Heart left ventricle (tissue), 13 donors: ENCODE results near the gene KRT15.

ENCODE experiments used
- POLR2A ChIP-seq, 2 donors: fragments of 450-650 bp; IDR thresholded peaks; one replicate each; pipeline ENCODE4 v1.6.1; 2017; ENCODE audit warnings: antibody characterized with exemption in 2 of 2, mild to moderate bottlenecking in 2 of 2, moderate library complexity in 2 of 2
- TF ChIP-seq, protein P1 (sequence below), 12 donors: fragments of 200-600 bp; sonication (generic) in 4 of 12; IDR thresholded peaks; one replicate each; pipeline versions ENCODE4 v1.5.0 to v1.8.0; 2018 to 2022; ENCODE audit warnings: antibody characterized with exemption in 12 of 12, mild to moderate bottlenecking in 5 of 12
- donor health status: ischemic (EF 13 %, LVEDD 7.1; RV severe dilation, severe dysfunction).
- donor health status: DM: no; HTN: yes; CAD: no.
- donor health status: DM: no; HTN: no; CAD: no.
- donor health status: ischemic (EF 25% LVEDD 6.9; RV normal size, moderate dysfunction).
- donor health status: ischemic (EF 25% LVEDD 5.7; RV mildly dilated, moderate dysfunction).
- donor health status: ischemic (EF 35%, LVEDD 5.7; RV mildly dilated, moderate dysfunction).
- donor health status: nonischemic (EF 11% LVEDD 7.7; RV severe dilation, severe dysfunction).
- donor health status: DM: yes; HTN: yes; CAD: no.
- donor health status: PGD.
- donor health status: ischemic (EF 29% LVEDD 5.4; RV normal size, mild dysfunction).
- donor health status: nonischemic (EF 23%, LVEDD 6.1; RV moderate dilation, normal function).

DNA sequence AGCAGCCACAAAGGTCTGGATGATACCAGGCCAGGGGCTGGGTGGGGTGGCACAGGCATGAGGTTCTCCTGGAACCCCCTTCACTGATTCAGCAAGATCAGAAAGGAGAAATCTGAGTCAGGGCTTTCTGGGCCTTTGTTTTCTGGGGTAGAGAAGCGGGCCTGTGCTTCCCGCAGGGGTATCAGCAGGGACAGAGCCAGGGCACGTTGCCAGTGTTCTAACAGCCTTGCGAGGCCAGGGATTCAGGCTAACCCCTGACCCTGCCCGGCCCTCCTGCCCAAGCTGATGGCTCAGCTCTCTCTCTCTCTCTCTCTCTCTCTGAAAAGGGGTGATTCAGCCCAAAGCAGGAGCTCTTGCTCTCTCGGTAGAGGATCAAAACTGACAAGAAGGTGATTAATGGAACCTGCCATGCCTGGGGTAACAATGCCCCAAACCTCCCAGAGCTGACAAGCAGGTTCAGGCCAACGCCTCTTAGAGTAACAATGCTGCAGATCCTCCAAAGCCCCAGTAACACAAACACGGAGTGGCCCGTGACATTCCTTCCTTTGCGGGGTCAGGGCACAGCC is 11.3 kb downstream of the KRT15 start:
- TF ChIP-seq, protein P1, sequence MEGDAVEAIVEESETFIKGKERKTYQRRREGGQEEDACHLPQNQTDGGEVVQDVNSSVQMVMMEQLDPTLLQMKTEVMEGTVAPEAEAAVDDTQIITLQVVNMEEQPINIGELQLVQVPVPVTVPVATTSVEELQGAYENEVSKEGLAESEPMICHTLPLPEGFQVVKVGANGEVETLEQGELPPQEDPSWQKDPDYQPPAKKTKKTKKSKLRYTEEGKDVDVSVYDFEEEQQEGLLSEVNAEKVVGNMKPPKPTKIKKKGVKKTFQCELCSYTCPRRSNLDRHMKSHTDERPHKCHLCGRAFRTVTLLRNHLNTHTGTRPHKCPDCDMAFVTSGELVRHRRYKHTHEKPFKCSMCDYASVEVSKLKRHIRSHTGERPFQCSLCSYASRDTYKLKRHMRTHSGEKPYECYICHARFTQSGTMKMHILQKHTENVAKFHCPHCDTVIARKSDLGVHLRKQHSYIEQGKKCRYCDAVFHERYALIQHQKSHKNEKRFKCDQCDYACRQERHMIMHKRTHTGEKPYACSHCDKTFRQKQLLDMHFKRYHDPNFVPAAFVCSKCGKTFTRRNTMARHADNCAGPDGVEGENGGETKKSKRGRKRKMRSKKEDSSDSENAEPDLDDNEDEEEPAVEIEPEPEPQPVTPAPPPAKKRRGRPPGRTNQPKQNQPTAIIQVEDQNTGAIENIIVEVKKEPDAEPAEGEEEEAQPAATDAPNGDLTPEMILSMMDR (IDR thresholded peaks at IDR 0.05): no peak
- no peak for TF ChIP-seq POLR2A (IDR thresholded peaks at IDR 0.05)
